HEK293T (cell line): ENCODE results near the gene ALPI.

ENCODE experiments used
- BHLHE40 ChIP-seq: fragments of 450-650 bp; IDR thresholded peaks from 2 replicates; pipeline ENCODE4 v1.6.1; 2016; ENCODE audit warnings: mild to moderate bottlenecking, moderate library complexity, borderline replicate concordance
- CTBP1 ChIP-seq: fragments of 450-650 bp; IDR thresholded peaks from 2 replicates; pipeline ENCODE4 v1.6.1; 2016; ENCODE audit warnings: borderline replicate concordance
- ELF4 ChIP-seq: fragments of 450-650 bp; IDR thresholded peaks from 2 replicates; pipeline ENCODE4 v1.6.1; 2017; ENCODE audit warnings: antibody characterized with exemption
- FOXK2 ChIP-seq: fragments of 450-650 bp; IDR thresholded peaks from 2 replicates; pipeline ENCODE4 v1.6.1; 2016; ENCODE audit warnings: mild to moderate bottlenecking
- FOXM1 ChIP-seq: fragments of 450-650 bp; IDR thresholded peaks from 2 replicates; pipeline ENCODE4 v1.6.1; 2017; ENCODE audit warnings: mild to moderate bottlenecking, borderline replicate concordance
- HDGF ChIP-seq: fragments of 450-650 bp; IDR thresholded peaks from 2 replicates; pipeline ENCODE4 v1.6.1; 2017; ENCODE audit warnings: antibody characterized with exemption, borderline replicate concordance
- NFRKB ChIP-seq: fragments of 450-650 bp; IDR thresholded peaks from 2 replicates; pipeline ENCODE4 v1.6.1; 2016; ENCODE audit warnings: mild to moderate bottlenecking, moderate library complexity
- SP1 ChIP-seq: fragments of 450-650 bp; IDR thresholded peaks from 2 replicates; pipeline ENCODE4 v1.6.1; 2017
- SUZ12 ChIP-seq: fragments of 450-650 bp; IDR thresholded peaks from 2 replicates; pipeline ENCODE4 v1.6.1; 2016; ENCODE audit warnings: mild to moderate bottlenecking
- TARDBP ChIP-seq: fragments of 450-650 bp; IDR thresholded peaks from 2 replicates; pipeline ENCODE4 v1.6.1; 2016
- ZNF384 ChIP-seq: fragments of 450-650 bp; IDR thresholded peaks from 2 replicates; pipeline ENCODE4 v1.6.1; 2016
- TF ChIP-seq, protein P1 (sequence below): fragments of 450-650 bp; IDR thresholded peaks from 2 replicates; pipeline ENCODE4 v1.6.1; 2016

DNA sequence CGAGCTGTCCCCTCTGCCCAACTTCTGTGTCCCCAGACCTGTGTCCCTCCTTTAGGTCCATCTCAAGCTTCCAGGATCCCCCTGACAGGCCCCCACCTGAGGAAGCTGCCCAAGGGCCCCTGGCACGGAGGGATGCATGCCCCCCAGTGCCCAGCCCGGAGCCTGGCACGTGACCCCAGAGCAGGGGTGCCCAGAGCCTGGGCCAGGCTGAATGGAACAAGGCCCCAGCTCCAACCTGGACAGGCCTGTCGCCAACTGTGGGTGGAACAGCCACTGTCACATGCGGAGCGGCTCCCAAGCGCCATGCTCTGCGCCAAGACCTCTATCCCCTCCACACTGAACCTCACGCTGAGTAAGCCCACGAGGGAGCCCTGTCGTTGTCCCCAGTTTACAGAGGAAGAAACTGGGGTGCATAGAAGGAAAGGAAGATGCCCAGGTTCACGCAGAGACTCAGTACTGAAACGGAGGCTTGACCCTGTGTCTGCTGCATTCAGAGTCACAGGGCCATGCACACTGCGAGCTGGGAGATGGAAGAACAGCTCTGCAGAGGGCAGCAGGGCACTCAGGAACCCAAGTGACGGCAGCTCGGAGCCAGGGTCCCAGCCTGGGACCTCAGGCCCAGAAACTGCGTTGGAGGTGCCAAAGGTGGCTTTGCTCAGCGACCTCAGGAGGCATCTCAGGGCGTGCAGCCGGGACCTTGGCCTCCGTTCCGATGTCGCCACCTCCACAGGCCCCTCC, 37.2 kb downstream of the ALPI start:
- TF ChIP-seq FOXK2 = no peak
- no peak for TF ChIP-seq SP1
- no peak for TF ChIP-seq HDGF
- TF ChIP-seq CTBP1 = no peak
- no peak for TF ChIP-seq SUZ12
- no peak for TF ChIP-seq ELF4
- TF ChIP-seq NFRKB = no peak
- no peak for TF ChIP-seq BHLHE40
- TF ChIP-seq, protein P1, sequence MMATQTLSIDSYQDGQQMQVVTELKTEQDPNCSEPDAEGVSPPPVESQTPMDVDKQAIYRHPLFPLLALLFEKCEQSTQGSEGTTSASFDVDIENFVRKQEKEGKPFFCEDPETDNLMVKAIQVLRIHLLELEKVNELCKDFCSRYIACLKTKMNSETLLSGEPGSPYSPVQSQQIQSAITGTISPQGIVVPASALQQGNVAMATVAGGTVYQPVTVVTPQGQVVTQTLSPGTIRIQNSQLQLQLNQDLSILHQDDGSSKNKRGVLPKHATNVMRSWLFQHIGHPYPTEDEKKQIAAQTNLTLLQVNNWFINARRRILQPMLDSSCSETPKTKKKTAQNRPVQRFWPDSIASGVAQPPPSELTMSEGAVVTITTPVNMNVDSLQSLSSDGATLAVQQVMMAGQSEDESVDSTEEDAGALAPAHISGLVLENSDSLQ = no peak
- TF ChIP-seq TARDBP = no peak
- no peak for TF ChIP-seq FOXM1
- TF ChIP-seq ZNF384 = no peak
